HepG2 (cell line): ENCODE results near the gene CDK18. TPM values are rescaled to one million over a fixed set of nuclear protein-coding genes. Genes with fewer than 3 reads are reported as not detected.

Experiments used
- ARID5B ChIP-seq: IDR thresholded peaks from 2 replicates; pipeline ENCODE4 v1.4.0; 2020; ENCODE audit warnings: mild to moderate bottlenecking, missing genetic modification reagents
- GATAD1 ChIP-seq: IDR thresholded peaks from 2 replicates; pipeline ENCODE4 v1.6.1; 2016; ENCODE audit warnings: missing genetic modification reagents, missing compliant biosample characterization
- HIC2 ChIP-seq: sonication (generic); formaldehyde crosslinking; IDR thresholded peaks from 2 replicates; pipeline ENCODE4 v1.9.0; 2022; ENCODE audit warnings: low read depth, missing genetic modification reagents
- HOXA3 ChIP-seq: sonication (generic); formaldehyde crosslinking; IDR thresholded peaks from 2 replicates; pipeline ENCODE4 v1.5.0; 2020; ENCODE audit warnings: missing genetic modification reagents
- LBX2 ChIP-seq: sonication (generic); formaldehyde crosslinking; IDR thresholded peaks from 2 replicates; pipeline ENCODE4 v1.5.0; 2020; ENCODE audit warnings: missing genetic modification reagents, mild to moderate bottlenecking, borderline replicate concordance
- MAZ ChIP-seq, 2 experiments: sonication (generic) in 1 of 2; formaldehyde crosslinking in 1 of 2; IDR thresholded peaks; 2 replicates each; pipeline versions ENCODE4 v1.5.0 to v1.6.1; 2012 to 2020; ENCODE audit warnings: low read depth in 2 of 2, mild to moderate bottlenecking in 2 of 2, borderline replicate concordance in 1 of 2, improper control_type of control experiment in 1 of 2, low read length in 1 of 2, missing genetic modification reagents in 1 of 2, moderate library complexity in 1 of 2
- MTA1 ChIP-seq: sonication (generic); formaldehyde crosslinking; IDR thresholded peaks from 2 replicates; pipeline ENCODE4 v1.4.0; 2020; ENCODE audit warnings: missing genetic modification reagents, mild to moderate bottlenecking, borderline replicate concordance
- NBN ChIP-seq: fragments of 450-650 bp; conservative IDR thresholded peaks from 2 replicates; pipeline ENCODE4 v1.6.1; 2017
- PCBP1 ChIP-seq: fragments of 200-400 bp; formaldehyde crosslinking; IDR thresholded peaks from 2 replicates; pipeline ENCODE4 v1.6.1; 2017; ENCODE audit warnings: mild to moderate bottlenecking, low read depth, low read length, borderline replicate concordance
- SALL1 ChIP-seq: sonication (generic); formaldehyde crosslinking; IDR thresholded peaks from 2 replicates; pipeline ENCODE4 v1.8.0; 2022; ENCODE audit warnings: mild to moderate bottlenecking, missing genetic modification reagents
- THAP11 ChIP-seq: IDR thresholded peaks from 2 replicates; pipeline ENCODE4 v1.6.1; 2016; ENCODE audit warnings: missing biosample characterization, missing genetic modification reagents
- ZBTB20 ChIP-seq: sonication (generic); formaldehyde crosslinking; IDR thresholded peaks from 2 replicates; pipeline ENCODE4 v1.8.1; 2023; ENCODE audit warnings: missing genetic modification reagents, low read depth, mild to moderate bottlenecking, borderline replicate concordance
- ZMYM3 ChIP-seq: sonication (generic); formaldehyde crosslinking; IDR thresholded peaks from 2 replicates; pipeline ENCODE4 v1.5.1; 2020; ENCODE audit warnings: mild to moderate bottlenecking, missing genetic modification reagents
- ZNF414 ChIP-seq: sonication (generic); formaldehyde crosslinking; IDR thresholded peaks from 2 replicates; pipeline ENCODE4 v1.5.0; 2020; ENCODE audit warnings: missing genetic modification reagents
- polyA plus RNA-seq, 8 experiments: library from polyadenylated mRNA; depleted of rRNA in 3 of 8; stranded (reverse) in 7 of 8; unstranded in 1 of 8; fragments of >200 nt; fragmentation: Illumina TruSeq in 4 of 8; extraction: Trizol in 4 of 8; gene quantifications; 2 replicates each; pipeline versions ENCODE4 v1.2.1 to v1.2.3, GENCODE V29; 2011 to 2016; ENCODE audit warnings: low read depth in 4 of 8, missing spikeins in 1 of 8, mixed read lengths in 1 of 8; ENCODE audit not compliant: insufficient read depth in 1 of 8
- total RNA-seq, 5 experiments: library from RNA; depleted of rRNA; stranded (reverse); fragments of >200 nt; fragmentation: Illumina TruSeq; extraction: Trizol; gene quantifications; 2 replicates each; pipeline ENCODE4 v1.2.3, GENCODE V29; 2016; ENCODE audit warnings: low read depth in 1 of 5
- TF ChIP-seq, protein P1 (sequence below): sonication (generic); formaldehyde crosslinking; IDR thresholded peaks from 2 replicates; pipeline ENCODE4 v1.8.1; 2023; ENCODE audit warnings: mild to moderate bottlenecking, missing genetic modification reagents, borderline replicate concordance
- TF ChIP-seq, protein P2 (sequence below): sonication (generic); formaldehyde crosslinking; IDR thresholded peaks from 2 replicates; pipeline ENCODE4 v1.5.1; 2020; ENCODE audit warnings: missing genetic modification reagents, mild to moderate bottlenecking, borderline replicate concordance

Gene CDK18
- total and polyA plus RNA-seq, 2 of the 13 experiments (the other 11 are each of a cell fraction or from before 2014, with no cell fraction given) = 6.4 to 38.8 TPM

GRCh38 chr1:205504311-205505075 is at the start of gene CDK18 (continued):
- TF ChIP-seq MAZ (IDR thresholded peaks at IDR 0.05; ENCODE audit: borderline replicate concordance, low read depth, low read length) (peak; percentile 40), MAZ (CRISPR knock-in tag; IDR thresholded peaks at IDR 0.05; ENCODE audit: low read depth) (peak; percentile 28; the same call in 1 of the 2 replicates), GATAD1 (CRISPR knock-in tag) (no peak), MTA1 (CRISPR knock-in tag) (peak; percentile 79; the same call in 1 of the 2 replicates), SALL1 (CRISPR knock-in tag) (0 out of 2 replicates have a peak, but pooled peaks have one; percentile 39), LBX2 (no peak), HIC2 (peak; percentile 51; the same call in 1 of the 2 replicates), THAP11 (CRISPR knock-in tag) (peak; percentile 47), ARID5B (peak; percentile 20; the same call in 1 of the 2 replicates), HOXA3 (CRISPR knock-in tag) (0 out of 2 replicates have a peak, but pooled peaks have one; percentile 7), NBN (no peak), ZNF414 (CRISPR knock-in tag) (0 out of 2 replicates have a peak, but pooled peaks have one; percentile 41), ZBTB20 (CRISPR knock-in tag) (no peak), ZMYM3 (peak; percentile 23; the same call in 1 of the 2 replicates), PCBP1 (peak; percentile 53; the same call in 1 of the 2 replicates)
- TF ChIP-seq, protein P1, sequence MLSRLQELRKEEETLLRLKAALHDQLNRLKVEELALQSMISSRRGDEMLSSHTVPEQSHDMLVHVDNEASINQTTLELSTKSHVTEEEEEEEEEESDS (CRISPR knock-in tag) = no peak
- TF ChIP-seq, protein P2, sequence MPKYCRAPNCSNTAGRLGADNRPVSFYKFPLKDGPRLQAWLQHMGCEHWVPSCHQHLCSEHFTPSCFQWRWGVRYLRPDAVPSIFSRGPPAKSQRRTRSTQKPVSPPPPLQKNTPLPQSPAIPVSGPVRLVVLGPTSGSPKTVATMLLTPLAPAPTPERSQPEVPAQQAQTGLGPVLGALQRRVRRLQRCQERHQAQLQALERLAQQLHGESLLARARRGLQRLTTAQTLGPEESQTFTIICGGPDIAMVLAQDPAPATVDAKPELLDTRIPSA (CRISPR knock-in tag) = no peak
